Measurements from ENCODE around the gene HSPA4. TPM values are rescaled to one million over a fixed set of nuclear protein-coding genes. Genes with fewer than 3 reads are reported as not detected.

The HSPA4 gene
- total and polyA plus RNA-seq, 2 experiments from 2014 or later = 101 to 111 TPM

- Histone ChIP-seq H3K9me3 (ENCODE audit: low read depth) (no peaks in the 10 kb centered on the region), H3K79me2 (ENCODE audit: insufficient read depth) (no peaks in the 10 kb centered on the region), H4K20me1 (ENCODE audit: insufficient read depth) (no peaks in the 10 kb centered on the region), H3K4me1 (ENCODE audit: insufficient read depth) (no peaks in the 10 kb centered on the region), H3K9ac (no peak overlapping the region), H3K36me3 (ENCODE audit: low read depth) (no peaks in the 10 kb centered on the region), H2AFZ (no peak overlapping the region), H3K4me2 (ENCODE audit: unreplicated experiment) (no peak overlapping the region), H3K4me3 (no peak overlapping the region), H3F3A (ENCODE audit: insufficient read depth) (no peaks in the 10 kb centered on the region), H3K9me2 (ENCODE audit: insufficient read depth) (no peaks in the 10 kb centered on the region), H3K27ac (no peak overlapping the region), H3K27me3 (replicated peaks; ENCODE audit: insufficient read depth) (peaks cover 12% of the 10 kb centered on the region; the same call in 1 of the 2 replicates)
- no peak for DNase-seq
- WGBS, 2 experiments (ENCODE audit: low coverage in 1 of 2, low lambda C conversion rate in 2 of 2, missing lambda C conversion rate in 2 of 2) = 51 to 54% methylated on average over 7 of the region's 7 CpGs
- TF ChIP-seq EZH2 (IDR thresholded peaks at IDR 0.05; ENCODE audit: insufficient read depth, poor library complexity, severe bottlenecking) (no peak), EZH2phosphoT487 (IDR thresholded peaks at IDR 0.05; ENCODE audit: insufficient read depth, low read depth) (no peak)
- in situ Hi-C loops (cut with MboI) = no loop called here
Measured at GRCh38 chr5:133147815-133148567, 96.2 kb downstream of the HSPA4 start.

- Histone ChIP-seq H3K4me1 (ENCODE audit: insufficient read depth) (no peaks in the 10 kb centered on the region), H3K27me3 (replicated peaks; ENCODE audit: insufficient read depth) (peaks cover 12% of the 10 kb centered on the region; the same call in 1 of the 2 replicates), H3K79me2 (ENCODE audit: insufficient read depth) (no peaks in the 10 kb centered on the region), H4K20me1 (ENCODE audit: insufficient read depth) (no peaks in the 10 kb centered on the region), H3K36me3 (ENCODE audit: low read depth) (no peaks in the 10 kb centered on the region), H3K4me3 (no peak overlapping the region), H3K9me2 (ENCODE audit: insufficient read depth) (no peaks in the 10 kb centered on the region), H3K4me2 (ENCODE audit: unreplicated experiment) (no peak overlapping the region), H3K27ac (no peak overlapping the region), H3F3A (ENCODE audit: insufficient read depth) (no peaks in the 10 kb centered on the region), H2AFZ (no peak overlapping the region), H3K9ac (no peak overlapping the region), H3K9me3 (ENCODE audit: low read depth) (no peaks in the 10 kb centered on the region)
- no peak for DNase-seq
- in situ Hi-C loops (cut with MboI) = no loop called here
- no peak for TF ChIP-seq EZH2 (IDR thresholded peaks at IDR 0.05; ENCODE audit: insufficient read depth, poor library complexity, severe bottlenecking)
- TF ChIP-seq EZH2phosphoT487 (IDR thresholded peaks at IDR 0.05; ENCODE audit: insufficient read depth, low read depth) = no peak
- whole genome bisulfite sequencing, 2 experiments (ENCODE audit: low coverage in 1 of 2, low lambda C conversion rate in 2 of 2, missing lambda C conversion rate in 2 of 2) = 87 to 89% methylated on average over 4 of the region's 4 CpGs
Measured at GRCh38 chr5:133149345-133149744, 97.5 kb downstream of the HSPA4 start.

DNA sequence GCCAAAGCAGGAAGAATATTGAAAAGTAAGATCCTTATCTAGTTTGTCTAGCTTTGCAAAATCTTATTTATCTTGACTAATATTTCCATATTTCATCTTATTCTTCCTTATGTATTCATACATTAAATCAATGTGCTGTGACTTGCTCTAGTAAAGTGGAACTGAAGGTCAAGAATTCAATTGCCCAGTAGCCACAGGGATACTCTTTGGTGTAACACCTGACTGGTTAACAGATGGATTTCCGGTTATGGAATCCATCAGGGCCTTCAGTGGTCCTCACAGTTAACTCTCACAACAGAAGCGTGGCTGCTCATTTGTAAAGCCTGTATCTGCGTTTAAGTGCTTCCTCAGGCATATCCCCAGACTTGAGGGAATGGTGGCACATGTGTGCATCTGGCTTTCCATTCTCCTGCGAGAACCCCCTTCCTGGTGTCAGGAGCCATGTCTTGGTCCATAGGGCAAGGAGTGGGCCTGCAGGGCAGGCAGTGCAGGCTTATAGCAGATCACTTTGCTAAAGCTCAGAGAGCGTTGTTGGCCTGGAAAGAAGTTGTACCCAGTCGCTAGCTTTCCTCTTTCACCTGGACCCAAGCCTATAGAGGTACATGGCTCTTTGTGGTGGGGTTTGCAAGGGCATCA, 99.2 kb downstream of the HSPA4 start:
- no peak overlapping the region for H3K4me3 ChIP-seq
- H3K9me2 ChIP-seq (ENCODE audit: insufficient read depth) = no peaks in the 10 kb centered on the region
- H3K27ac ChIP-seq = no peak overlapping the region
- no peaks in the 10 kb centered on the region for H3K36me3 ChIP-seq (ENCODE audit: low read depth)
- no peak overlapping the region for H2AFZ ChIP-seq
- no peaks in the 10 kb centered on the region for H3F3A ChIP-seq (ENCODE audit: insufficient read depth)
- peaks cover 16% of the 10 kb centered on the region for H3K27me3 ChIP-seq (replicated peaks; ENCODE audit: insufficient read depth)
- TF ChIP-seq EZH2phosphoT487 (IDR thresholded peaks at IDR 0.05; ENCODE audit: insufficient read depth, low read depth) = no peak
- no peak for TF ChIP-seq EZH2 (IDR thresholded peaks at IDR 0.05; ENCODE audit: insufficient read depth, poor library complexity, severe bottlenecking)
- H3K9me3 ChIP-seq (ENCODE audit: low read depth) = no peaks in the 10 kb centered on the region
- H3K4me1 ChIP-seq (ENCODE audit: insufficient read depth) = no peaks in the 10 kb centered on the region
- no peak overlapping the region for H3K9ac ChIP-seq
- no peaks in the 10 kb centered on the region for H4K20me1 ChIP-seq (ENCODE audit: insufficient read depth)
- no peak for DNase-seq
- no peak overlapping the region for H3K4me2 ChIP-seq (ENCODE audit: unreplicated experiment)
- no peaks in the 10 kb centered on the region for H3K79me2 ChIP-seq (ENCODE audit: insufficient read depth)
- WGBS, 2 experiments (ENCODE audit: low coverage in 1 of 2, low lambda C conversion rate in 2 of 2, missing lambda C conversion rate in 2 of 2) = 68 to 70% methylated on average over 6 of the region's 6 CpGs
- in situ Hi-C loops (cut with MboI) = no loop called here

DNA sequence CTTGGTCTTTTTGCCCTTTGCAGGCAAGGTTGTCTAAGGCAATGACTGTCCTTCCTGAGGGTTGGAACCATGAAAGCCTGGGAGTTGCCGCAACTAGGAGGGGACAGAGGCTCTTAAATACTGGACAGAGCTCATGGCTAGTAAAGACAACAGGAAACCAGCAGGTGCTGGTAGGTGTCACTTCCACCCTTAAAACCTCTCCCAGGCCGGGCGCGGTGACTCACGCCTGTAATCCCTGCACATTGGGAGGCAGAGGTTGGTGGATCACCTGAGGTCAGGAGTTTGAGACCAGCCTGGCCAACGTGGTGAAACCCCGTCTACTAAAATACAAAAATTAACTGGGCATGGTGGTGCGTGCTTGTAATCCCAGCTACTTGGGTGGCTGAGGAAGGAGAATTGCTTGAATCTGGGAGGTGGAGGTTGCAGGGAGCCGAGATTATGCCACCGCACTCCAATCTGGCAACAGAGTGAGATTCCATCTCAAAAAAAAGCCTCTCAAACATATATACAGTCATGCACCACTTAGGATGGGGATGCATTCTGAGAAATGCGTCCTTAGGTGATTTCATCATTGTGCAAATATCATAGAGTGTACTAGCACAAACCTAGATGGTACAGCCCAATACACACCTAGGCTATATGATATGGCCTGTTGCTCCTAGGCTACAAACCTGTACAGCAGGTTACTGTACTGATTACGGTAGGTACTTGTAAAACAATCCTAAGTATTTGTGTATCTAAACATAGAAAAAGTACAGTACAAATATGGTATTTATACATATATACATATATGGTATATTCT, 102.7 kb downstream of the HSPA4 start:
- Histone ChIP-seq H2AFZ (no peak overlapping the region), H3K9me3 (ENCODE audit: low read depth) (no peaks in the 10 kb centered on the region), H3K36me3 (ENCODE audit: low read depth) (no peaks in the 10 kb centered on the region), H3K4me1 (ENCODE audit: insufficient read depth) (no peaks in the 10 kb centered on the region), H3K4me2 (ENCODE audit: unreplicated experiment) (no peak overlapping the region), H3K79me2 (ENCODE audit: insufficient read depth) (no peaks in the 10 kb centered on the region), H4K20me1 (ENCODE audit: insufficient read depth) (no peaks in the 10 kb centered on the region), H3K9ac (no peak overlapping the region), H3K4me3 (no peak overlapping the region), H3K9me2 (ENCODE audit: insufficient read depth) (no peaks in the 10 kb centered on the region), H3K27me3 (replicated peaks; ENCODE audit: insufficient read depth) (peaks cover 9% of the 10 kb centered on the region), H3F3A (ENCODE audit: insufficient read depth) (no peaks in the 10 kb centered on the region), H3K27ac (no peak overlapping the region)
- DNase-seq = no peak
- 62 to 64% methylated on average over 12 of the region's 12 CpGs for WGBS, 2 experiments (ENCODE audit: low coverage in 1 of 2, low lambda C conversion rate in 2 of 2, missing lambda C conversion rate in 2 of 2)
- in situ Hi-C loops (cut with MboI) = no loop called here
- TF ChIP-seq EZH2 (IDR thresholded peaks at IDR 0.05; ENCODE audit: insufficient read depth, poor library complexity, severe bottlenecking) (no peak), EZH2phosphoT487 (IDR thresholded peaks at IDR 0.05; ENCODE audit: insufficient read depth, low read depth) (no peak)
